Right hindlimb (tissue), 1 donor: ENCODE data around the gene MCTP1.

Experiments
- DNase-seq: peaks from one replicate; pipeline ENCODE4 v3.0.0-alpha.2; 2018

The MCTP1 gene

DNA sequence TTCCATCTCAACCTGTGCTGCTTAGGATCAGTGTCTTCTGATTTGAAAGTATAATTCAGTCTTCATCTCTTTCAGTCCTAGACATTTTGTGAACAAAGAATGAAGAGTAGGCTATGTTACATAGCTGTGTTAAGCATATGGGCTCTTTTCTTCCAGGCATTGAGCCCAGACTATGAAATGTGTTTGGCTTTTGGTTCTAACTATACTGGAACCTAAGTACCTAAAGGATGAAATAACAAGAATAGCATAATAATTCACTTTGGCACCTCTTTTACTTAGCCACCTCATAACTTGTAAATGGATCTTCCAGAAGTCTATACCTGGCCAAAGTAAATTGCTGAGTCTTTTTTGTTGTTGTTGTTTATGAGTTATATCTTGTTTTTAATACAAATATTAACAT, 595.0 kb downstream of the MCTP1 start:
- DNase-seq = no peak

DNA sequence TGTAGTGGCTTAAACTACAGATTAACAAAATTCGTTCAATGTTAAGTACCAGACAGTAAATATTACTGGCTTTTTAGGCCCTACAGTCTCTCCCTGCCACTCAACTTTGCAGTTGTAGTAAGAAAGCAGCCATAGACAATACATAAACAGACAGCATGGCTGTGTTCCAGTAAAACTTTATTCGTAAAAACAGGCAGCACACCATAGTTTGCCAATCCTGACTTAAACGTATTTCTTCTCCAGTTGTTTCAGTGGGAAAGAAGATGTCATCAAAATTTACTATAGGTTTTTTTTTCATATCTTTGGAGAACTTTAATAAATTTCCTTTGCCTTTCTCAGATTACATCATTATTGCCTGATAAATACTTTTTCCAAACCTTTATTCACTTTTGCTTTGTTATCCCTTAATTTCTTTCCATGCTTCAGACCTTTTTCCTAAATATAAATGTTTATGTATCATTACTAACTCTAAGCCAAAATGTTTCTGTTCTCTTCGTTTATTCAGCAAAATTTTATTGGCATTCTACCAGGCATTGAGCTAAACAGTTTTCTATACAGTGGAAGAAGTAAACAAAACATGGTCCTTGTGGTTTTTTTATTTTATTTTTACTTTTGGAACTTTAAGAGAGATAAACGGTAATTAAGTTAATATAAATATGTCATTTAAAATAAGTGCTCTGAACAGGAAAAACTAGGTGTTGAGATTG, 601.9 kb downstream of the MCTP1 start:
- no peak for DNase-seq

DNA sequence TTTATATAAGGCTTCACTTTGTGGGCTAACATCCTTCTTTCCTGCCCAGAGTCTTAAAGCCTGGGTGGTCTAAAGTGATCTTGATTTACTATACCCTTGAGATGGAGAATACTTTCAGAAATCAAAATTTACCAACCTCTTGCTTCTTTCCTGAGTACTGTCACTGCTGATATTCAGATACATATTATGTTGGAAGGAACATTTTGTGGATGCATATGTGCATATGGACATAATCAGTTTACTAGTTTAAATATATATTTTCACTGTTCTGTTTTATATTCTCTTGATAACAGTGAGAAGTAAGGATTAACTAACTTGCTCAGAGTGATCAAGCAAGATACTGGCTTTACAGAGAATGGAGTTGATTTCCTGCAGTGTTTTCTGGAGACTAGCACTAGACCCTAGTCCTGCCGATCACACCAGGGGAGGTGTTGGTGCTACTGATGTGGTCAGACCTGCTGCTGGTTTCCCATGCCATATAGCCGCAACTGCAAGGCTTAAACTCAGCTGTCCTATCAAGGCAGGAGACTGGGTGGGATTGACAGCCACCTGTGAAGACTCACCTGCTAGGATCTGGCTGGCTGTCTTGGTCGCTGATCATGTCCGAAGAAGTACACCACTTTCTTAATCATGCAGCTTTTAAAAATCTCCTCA, 608.8 kb downstream of the MCTP1 start:
- DNase-seq = no peak

DNA sequence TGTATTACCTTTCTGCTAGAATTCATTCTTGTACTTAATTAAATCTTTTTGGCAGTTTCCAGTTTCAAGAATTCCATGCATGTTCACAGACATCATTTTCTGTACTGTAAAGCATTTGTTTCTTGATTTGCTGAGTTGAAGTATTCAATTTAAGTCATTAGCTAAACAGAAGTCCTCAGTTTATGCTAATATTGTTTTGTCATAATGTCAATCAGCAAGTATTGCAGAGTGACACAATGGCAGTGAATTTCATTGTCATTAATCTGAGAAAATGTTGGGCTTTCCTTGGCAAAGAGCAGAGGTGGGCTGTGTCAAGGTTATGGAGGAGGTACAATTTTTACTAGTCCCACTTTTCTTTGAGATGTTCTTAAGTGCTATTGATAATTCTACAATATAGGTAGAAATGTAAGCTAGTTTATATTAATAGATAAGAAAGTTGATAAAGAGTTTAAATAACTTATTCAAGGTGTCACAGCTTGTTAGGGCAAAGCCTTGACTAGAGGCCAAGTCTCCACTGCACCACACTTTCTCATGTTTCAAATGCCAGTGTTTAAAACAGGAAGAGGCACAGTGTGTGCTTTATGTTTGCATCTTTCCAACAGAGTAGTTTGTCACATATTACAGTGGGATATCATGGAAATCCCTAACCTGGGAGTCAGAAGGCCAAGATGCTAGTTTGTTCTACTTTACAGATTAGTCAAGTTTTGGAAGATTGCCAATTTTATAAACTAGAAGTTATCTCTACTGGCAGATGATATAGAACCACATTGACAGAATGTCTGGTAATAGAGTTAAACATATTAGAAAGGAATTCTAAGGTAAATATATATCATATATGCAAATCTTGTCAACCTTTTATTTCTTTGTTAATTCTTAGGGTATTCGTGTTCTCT, 610.2 kb downstream of the MCTP1 start:
- DNase-seq = no peak

DNA sequence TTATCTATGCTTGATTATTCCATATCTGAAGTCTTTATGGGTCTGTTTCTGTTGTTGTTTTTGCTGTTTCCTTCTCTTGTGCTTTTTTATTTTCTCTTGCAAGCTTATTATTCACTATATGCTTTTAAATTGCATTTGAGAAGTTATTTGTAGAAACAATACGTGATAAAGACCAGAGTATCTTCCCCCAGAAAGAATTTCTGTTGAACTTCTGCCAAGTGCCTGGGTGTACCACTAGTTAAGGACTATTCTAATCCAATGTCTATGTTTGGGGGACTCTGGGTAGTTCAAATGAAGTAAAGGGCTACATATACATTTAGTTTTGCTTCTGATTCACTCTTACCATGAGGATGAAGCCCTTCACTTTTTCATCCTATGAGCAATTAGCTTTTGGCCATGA, 612.1 kb downstream of the MCTP1 start:
- no peak for DNase-seq

DNA sequence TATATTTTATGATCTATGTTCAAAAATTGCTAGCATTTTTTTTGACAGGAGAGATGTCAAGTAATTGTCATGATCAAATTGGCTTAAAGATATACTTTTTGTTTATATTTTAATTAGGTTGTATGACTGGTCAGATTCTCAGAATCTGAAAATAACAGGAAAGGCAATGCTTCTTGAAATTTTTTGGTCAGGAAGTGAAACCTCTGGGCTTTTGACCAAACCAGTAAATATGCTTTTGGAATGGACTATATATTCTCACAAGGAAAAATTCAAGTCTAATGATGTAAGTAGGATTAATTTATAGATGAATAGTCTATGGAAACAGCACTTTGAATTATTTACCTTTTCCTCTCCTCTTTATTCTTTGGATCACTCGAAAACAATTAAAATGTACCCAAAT, 614.2 kb downstream of the MCTP1 start:
- no peak for DNase-seq

DNA sequence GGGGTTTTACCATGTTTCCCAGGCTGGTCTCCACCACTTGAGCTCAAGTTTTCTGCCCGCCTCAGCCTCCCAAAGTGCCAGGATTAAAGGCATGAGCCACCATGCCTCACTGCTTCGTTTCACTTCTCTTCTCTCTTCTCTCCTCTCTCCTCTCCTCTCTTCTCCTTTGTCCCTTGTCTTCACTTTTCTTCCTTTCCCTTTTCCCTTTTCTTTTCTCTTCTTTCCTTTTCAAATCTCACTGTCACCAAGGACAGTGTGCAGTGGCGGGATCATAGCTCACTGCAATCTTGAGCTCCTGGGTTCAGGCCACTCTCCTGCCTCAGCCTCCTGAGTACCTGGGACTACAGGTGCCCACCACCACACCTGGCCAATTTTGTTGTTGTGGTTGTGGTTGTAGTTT, 617.0 kb downstream of the MCTP1 start:
- no peak for DNase-seq

DNA sequence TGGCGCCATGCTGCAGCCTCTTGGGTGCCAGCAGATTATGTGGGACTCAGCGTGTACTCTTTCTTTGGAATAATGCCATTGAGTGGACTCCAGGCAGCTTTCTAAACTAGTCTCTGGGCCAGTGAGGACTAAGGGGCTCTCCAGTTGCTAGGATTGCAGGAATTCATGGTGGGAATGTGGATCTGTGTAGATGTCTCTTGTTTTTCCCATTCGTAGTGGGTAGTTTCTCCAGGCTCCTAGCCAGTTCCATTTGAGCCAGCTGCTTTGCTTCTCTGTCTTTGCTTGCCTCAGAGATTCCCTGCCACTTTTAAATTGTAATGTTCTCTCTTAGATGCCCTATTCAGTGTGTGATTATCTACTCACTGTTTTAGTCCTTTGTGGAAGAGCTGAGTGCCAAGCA, 623.8 kb downstream of the MCTP1 start:
- no peak for DNase-seq

DNA sequence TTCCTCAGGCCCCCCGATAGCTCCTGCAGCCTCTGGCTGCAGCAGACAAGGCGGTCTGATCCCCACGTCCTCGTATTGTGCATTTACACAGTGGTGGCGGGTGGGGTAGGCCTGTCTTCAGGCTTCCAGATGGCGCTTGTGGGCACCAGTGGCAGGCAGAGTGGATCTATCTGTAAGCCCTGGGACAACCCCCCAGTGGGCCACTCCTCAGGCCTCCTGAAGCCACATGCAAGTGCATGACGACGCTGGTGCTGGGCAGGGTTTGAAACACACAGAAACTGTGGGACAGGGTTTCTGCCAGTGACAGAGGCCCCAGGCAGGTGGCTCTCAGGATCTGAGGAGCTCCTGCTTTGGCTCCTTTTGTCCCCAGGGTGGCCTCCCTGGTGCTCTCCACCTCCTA, 624.4 kb downstream of the MCTP1 start:
- DNase-seq = no peak

DNA sequence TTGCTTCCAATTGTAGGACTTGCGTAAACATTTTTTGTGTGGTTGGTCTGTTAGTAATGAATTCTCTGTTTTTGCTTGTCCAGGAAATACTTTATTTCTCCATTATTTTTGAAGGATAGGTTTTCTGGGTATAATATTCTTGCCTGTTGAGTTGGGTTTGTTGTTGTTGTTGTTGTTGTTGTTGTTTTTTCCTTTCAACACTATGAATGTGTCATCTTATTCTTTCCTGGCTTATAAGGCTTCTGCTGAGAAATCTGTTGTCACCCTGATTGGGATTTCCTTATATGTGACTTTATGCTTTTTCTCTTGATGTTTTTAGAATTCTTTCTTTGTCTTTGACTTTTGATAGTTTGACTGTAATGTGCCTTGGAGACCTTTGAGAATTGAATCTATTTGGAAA, 626.6 kb downstream of the MCTP1 start:
- no peak for DNase-seq
